K562 (cell line): Measurements from ENCODE around the gene IFNG-AS1. TPM values are rescaled to one million over a fixed set of nuclear protein-coding genes. Genes with fewer than 3 reads are reported as not detected.

Source experiments
- ATAC-seq: fragments of 200-7000 bp; cut with Tn5 transposase; 3 replicates; pipeline ENCODE4 v1.9.1; 2020; ENCODE audit warnings: moderate library complexity
- BruUV-seq: library from RNA; stranded (reverse); fragments of 400-500 nt; replicated peaks from 2 replicates; lab custom pipeline; 2021; lab: Mats Ljungman, UMichigan
- CTCF ChIA-PET: fragments of 300-600 bp; formaldehyde crosslinking; extraction: SDS; loops from one replicate; lab custom pipeline; 2021; ENCODE audit warnings: low intra/inter-chr PET ratio; lab: Yijun Ruan, JAX
- POLR2A ChIA-PET: fragments of 300-600, 350-650 bp; sonication (Branson Sonifier 250); formaldehyde crosslinking; extraction: SDS; loops from one replicate; lab custom pipeline; 2021; ENCODE audit warnings: antibody characterized with exemption, inconsistent platforms; lab: Yijun Ruan, JAX
- DNase-seq, 4 experiments: peaks; one replicate each; pipeline versions ENCODE4 v3.0.0 to v3.0.0-alpha.2; 2011 to 2018; ENCODE audit warnings: low spot score in 3 of 4, mixed read lengths in 3 of 4; ENCODE audit errors: extremely low read depth in 1 of 4
- FAIRE-seq: peaks from 2 replicates; lab custom pipeline; 2011; peaks lifted over from hg19 to GRCh38; lab: Jason Lieb, UNC
- H2AFZ ChIP-seq: 2 replicates; pipeline ENCODE4 v1.6.0; 2011; ENCODE audit warnings: low read depth, low read length, control low read depth, inconsistent platforms
- H3K27ac ChIP-seq: fragments of 200-600 bp; 3 replicates; pipeline ENCODE4 v1.8.0; 2011; ENCODE audit warnings: low read depth, mild to moderate bottlenecking, control low read depth, inconsistent platforms, low read length, moderate library complexity, mixed read lengths; ENCODE audit errors: extremely low read depth
- H3K27me3 ChIP-seq, 2 experiments: fragments of 300-600 bp in 1 of 2; 2 replicates in 1 of 2; 3 replicates in 1 of 2; pipeline versions ENCODE4 v1.6.0 to v1.8.0; 2011; ENCODE audit warnings: inconsistent platforms in 2 of 2, low read length in 2 of 2, mild to moderate bottlenecking in 1 of 2, mixed read lengths in 1 of 2, moderate library complexity in 1 of 2; ENCODE audit not compliant: control insufficient read depth in 2 of 2, insufficient read depth in 2 of 2
- H3K36me3 ChIP-seq: fragments of 300-600 bp; 3 replicates; pipeline ENCODE4 v1.8.0; 2011; ENCODE audit warnings: mild to moderate bottlenecking, low read length, inconsistent platforms; ENCODE audit not compliant: control insufficient read depth, insufficient read depth
- H3K4me1 ChIP-seq, 2 experiments: fragments of 200-600 bp in 1 of 2; replicated peaks in 1 of 2; 2 replicates in 1 of 2; 3 replicates in 1 of 2; pipeline versions ENCODE4 v1.5.1 to v1.8.0; 2011; ENCODE audit warnings: inconsistent platforms in 2 of 2, low read length in 2 of 2, mild to moderate bottlenecking in 1 of 2, mixed read lengths in 1 of 2, moderate library complexity in 1 of 2; ENCODE audit not compliant: control insufficient read depth in 2 of 2, insufficient read depth in 2 of 2
- H3K4me2 ChIP-seq: 2 replicates; pipeline ENCODE4 v1.6.1; 2011; ENCODE audit warnings: low read length, control low read depth, inconsistent platforms, mixed read lengths; ENCODE audit not compliant: insufficient read depth
- H3K4me3 ChIP-seq: fragments of 200-600 bp; sonication (generic), shearing (Covaris generic); 2 replicates; pipeline ENCODE4 v1.5.1; 2016; ENCODE audit warnings: control low read depth, inconsistent platforms
- H3K79me2 ChIP-seq: fragments of 200-600 bp; 3 replicates; pipeline ENCODE4 v1.8.0; 2011; ENCODE audit warnings: low read length, inconsistent platforms; ENCODE audit not compliant: control insufficient read depth, insufficient read depth
- H3K9ac ChIP-seq, 2 experiments: 2 replicates each; pipeline versions ENCODE4 v1.6.0 to v1.6.1; 2011; ENCODE audit warnings: low read depth in 2 of 2, low read length in 2 of 2, control low read depth in 1 of 2, inconsistent platforms in 1 of 2, mild to moderate bottlenecking in 1 of 2, mixed read lengths in 1 of 2; ENCODE audit not compliant: insufficient read depth in 1 of 2
- H3K9me1 ChIP-seq: one replicate; pipeline ENCODE4 v1.6.0; 2011; ENCODE audit warnings: inconsistent platforms, mild to moderate bottlenecking, low read length, moderate library complexity; ENCODE audit not compliant: control insufficient read depth, insufficient read depth
- H3K9me3 ChIP-seq: replicated peaks from 2 replicates; pipeline ENCODE4 v1.5.1; 2011; ENCODE audit warnings: low read depth, low read length, inconsistent platforms; ENCODE audit not compliant: control insufficient read depth, insufficient read depth
- H4K20me1 ChIP-seq: replicated peaks from 2 replicates; pipeline ENCODE4 v1.6.1; 2011; ENCODE audit warnings: low read length, inconsistent platforms, mixed read lengths; ENCODE audit not compliant: control insufficient read depth, insufficient read depth
- BCL6 ChIP-seq: fragments of 250-450 bp; sonication (Bioruptor Pico); IDR thresholded peaks from 2 replicates; pipeline ENCODE4 v1.4.0; 2020
- CHD2 ChIP-seq: IDR thresholded peaks from 2 replicates; pipeline ENCODE4 v1.6.1; 2011; ENCODE audit warnings: low read depth, low read length
- CREM ChIP-seq: IDR thresholded peaks from 2 replicates; pipeline ENCODE4 v1.6.1; 2014; ENCODE audit warnings: antibody characterized with exemption, low read depth
- KAT2B ChIP-seq: IDR thresholded peaks from one replicate; pipeline ENCODE4 v1.6.1; 2012; ENCODE audit warnings: low read depth, mild to moderate bottlenecking, control low read depth, inconsistent platforms, low read length, moderate library complexity
- MAFG ChIP-seq: fragments of 450-650 bp; conservative IDR thresholded peaks from 2 replicates; pipeline ENCODE4 v1.6.1; 2016; ENCODE audit warnings: missing genetic modification characterization, missing compliant biosample characterization
- MED1 ChIP-seq: sonication (generic); formaldehyde crosslinking; IDR thresholded peaks from 2 replicates; pipeline ENCODE4 v1.8.1; 2023; ENCODE audit warnings: missing genetic modification reagents, borderline replicate concordance
- MYC ChIP-seq, 2 experiments: fragments of 250-450 bp in 1 of 2; sonication (Bioruptor Pico) in 1 of 2; IDR thresholded peaks; 2 replicates each; pipeline versions ENCODE4 v1.5.1 to v1.6.1; 2012 to 2021; ENCODE audit warnings: low read depth in 2 of 2, borderline replicate concordance in 1 of 2, improper control_type of control experiment in 1 of 2, low read length in 1 of 2, mild to moderate bottlenecking in 1 of 2, moderate library complexity in 1 of 2
- PHF21A ChIP-seq: fragments of 450-650 bp; IDR thresholded peaks from 2 replicates; pipeline ENCODE4 v1.6.1; 2017; ENCODE audit warnings: low read depth, borderline replicate concordance
- SIX5 ChIP-seq, 2 experiments: IDR thresholded peaks; 2 replicates each; pipeline ENCODE4 v1.6.1; 2011; ENCODE audit warnings: low read length in 2 of 2, borderline replicate concordance in 1 of 2, low read depth in 1 of 2, mild to moderate bottlenecking in 1 of 2, moderate library complexity in 1 of 2; ENCODE audit not compliant: insufficient read depth in 1 of 2
- SRSF1 ChIP-seq: fragments of 200-400 bp; formaldehyde crosslinking; IDR thresholded peaks from 2 replicates; pipeline ENCODE4 v1.6.1; 2017; ENCODE audit warnings: mild to moderate bottlenecking, low read depth, low read length, moderate library complexity
- SRSF3 ChIP-seq: fragments of 200-400 bp; formaldehyde crosslinking; IDR thresholded peaks from 2 replicates; pipeline ENCODE4 v1.6.1; 2016; ENCODE audit warnings: mild to moderate bottlenecking, low read length, moderate library complexity; ENCODE audit not compliant: insufficient read depth
- THRB ChIP-seq: fragments of 450-650 bp; formaldehyde crosslinking; conservative IDR thresholded peaks from 2 replicates; pipeline ENCODE4 v1.4.0; 2022; ENCODE audit warnings: mild to moderate bottlenecking, missing genetic modification characterization
- ZC3H11A ChIP-seq: IDR thresholded peaks from 2 replicates; pipeline ENCODE4 v1.6.1; 2012; ENCODE audit warnings: low read depth, low read length, improper control_type of control experiment
- ZFPM2 ChIP-seq: fragments of 250-450 bp; sonication (Bioruptor Pico); IDR thresholded peaks from 2 replicates; pipeline ENCODE4 v1.5.1; 2022; ENCODE audit warnings: mild to moderate bottlenecking
- ZNF140 ChIP-seq: fragments of 250-450 bp; sonication (Bioruptor Pico); IDR thresholded peaks from 2 replicates; pipeline ENCODE4 v1.8.0; 2021; ENCODE audit warnings: moderate library complexity, mild to moderate bottlenecking, inconsistent platforms
- ZNF3 ChIP-seq: fragments of 250-450 bp; sonication (Bioruptor Pico); IDR thresholded peaks from 2 replicates; pipeline ENCODE4 v1.5.0; 2021; ENCODE audit warnings: mild to moderate bottlenecking, moderate library complexity
- in situ Hi-C: fragments of 300-500 bp; cut with MboI; formaldehyde crosslinking; loops from 4 replicates; pipeline ENCODE4 v1.15.0; 2018; ENCODE audit warnings: inconsistent platforms, mixed read lengths
- intact Hi-C: fragments of 100-400 bp; cut with micrococcal nuclease; formaldehyde crosslinking; loops from 2 replicates; pipeline ENCODE4 v1.14.2; 2022
- polyA plus RNA-seq, 8 experiments: library from polyadenylated mRNA; depleted of rRNA in 4 of 8; stranded (reverse) in 5 of 8; unstranded in 3 of 8; fragments of >200 nt; fragmentation: Nextera tagmentation in 2 of 8; fragmentation: Illumina TruSeq in 1 of 8; extraction: Ambion mirVana in 2 of 8; extraction: Trizol in 1 of 8; gene quantifications; 2 replicates each; pipeline versions ENCODE4 v1.2.1 to v1.2.3, GENCODE V29; 2011 to 2014; ENCODE audit warnings: inconsistent platforms in 1 of 8, missing spikeins in 1 of 8
- total RNA-seq, 7 experiments: library from RNA; depleted of rRNA in 6 of 7; stranded (reverse); fragments of >200 nt in 6 of 7; fragmentation: Illumina TruSeq in 2 of 7; extraction: Trizol in 2 of 7; gene quantifications; 2 replicates each; pipeline versions ENCODE4 v1.2.1 to v1.2.3, GENCODE V29; 2011 to 2021; ENCODE audit warnings: low replicate concordance in 1 of 7
- TF ChIP-seq, protein P1 (sequence below): fragments of 250-450 bp; sonication (Bioruptor Pico); IDR thresholded peaks from 2 replicates; pipeline ENCODE4 v1.5.0; 2021
- TF ChIP-seq, protein P2 (sequence below): sonication (generic); formaldehyde crosslinking; IDR thresholded peaks from 2 replicates; pipeline ENCODE4 v1.8.1; 2023; ENCODE audit warnings: mild to moderate bottlenecking, missing genetic modification reagents

IFNG-AS1 gene
- total and polyA plus RNA-seq, 9 of the 15 experiments (the other 6 are each of a cell fraction or from before 2014, with no cell fraction given), result not detected

- TF ChIP-seq MAFG (tag) (no peak), MED1 (CRISPR knock-in tag) (no peak)
Measured at GRCh38 chr12:67982164-67982563, 7.1 kb upstream of the IFNG-AS1 start (continued).

DNA sequence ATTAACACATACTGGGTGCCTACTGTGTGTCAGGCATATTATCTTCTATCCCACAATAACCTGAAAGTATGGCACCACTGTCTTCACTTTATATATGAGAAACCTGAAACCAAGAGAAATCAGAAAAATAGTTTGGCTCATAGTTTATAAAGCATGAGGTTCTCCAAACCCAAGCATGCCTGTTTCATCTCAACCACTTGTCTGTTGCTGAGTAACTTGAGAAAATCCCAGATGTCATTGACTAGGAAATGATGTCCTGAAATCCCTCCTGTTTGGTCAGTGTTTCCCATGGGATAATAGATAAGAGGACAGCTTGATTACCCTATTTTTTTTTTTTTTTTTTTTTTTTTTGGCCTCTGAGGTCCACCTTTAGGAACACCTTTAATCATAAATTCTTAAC, 2.6 kb upstream of the IFNG-AS1 start:
- Histone ChIP-seq H4K20me1 (no peaks in the 10 kb centered on the region), H3K9me1 (no peaks in the 10 kb centered on the region), H3K9ac (no peak overlapping the region), H2AFZ (no peak overlapping the region), H3K27ac (no peak overlapping the region), H3K9me3 (no peaks in the 10 kb centered on the region), H3K79me2 (no peaks in the 10 kb centered on the region), H3K4me2 (no peak overlapping the region), H3K27me3 (peaks cover 0 to 4% of the 10 kb centered on the region in 2 experiments; a peak in 2 of 5 replicates), H3K36me3 (no peaks in the 10 kb centered on the region), H3K4me3 (no peak overlapping the region), H3K4me1 (no peaks in the 10 kb centered on the region)
- FAIRE-seq (no peak), ATAC-seq (no peak), DNase-seq (no peak)
- intact Hi-C loops, result no loop called here
- BruUV-seq, result no TSS peak
- ChIA-PET CTCF (no interaction called here), POLR2A (no interaction called here)
- in situ Hi-C loops, result no loop called here
- TF ChIP-seq CREM (no peak), SRSF3 (no peak), PHF21A (no peak), ZNF140 (CRISPR knock-in tag) (no peak), ZC3H11A (no peak), CHD2 (no peak), KAT2B (no peak), SRSF1 (no peak), BCL6 (CRISPR knock-in tag) (no peak), MYC (IDR thresholded peaks at IDR 0.05; ENCODE audit: low read depth, low read length) (no peak), MYC (CRISPR knock-in tag; IDR thresholded peaks at IDR 0.05; ENCODE audit: borderline replicate concordance, low read depth) (no peak), ZFPM2 (CRISPR knock-in tag) (no peak), ZNF3 (CRISPR knock-in tag) (no peak), THRB (CRISPR knock-in tag) (no peak), SIX5 (IDR thresholded peaks at IDR 0.05; ENCODE audit: borderline replicate concordance in 1 of 2, insufficient read depth in 1 of 2, low read depth in 1 of 2, low read length in 2 of 2) (no peak)
- TF ChIP-seq, protein P1, sequence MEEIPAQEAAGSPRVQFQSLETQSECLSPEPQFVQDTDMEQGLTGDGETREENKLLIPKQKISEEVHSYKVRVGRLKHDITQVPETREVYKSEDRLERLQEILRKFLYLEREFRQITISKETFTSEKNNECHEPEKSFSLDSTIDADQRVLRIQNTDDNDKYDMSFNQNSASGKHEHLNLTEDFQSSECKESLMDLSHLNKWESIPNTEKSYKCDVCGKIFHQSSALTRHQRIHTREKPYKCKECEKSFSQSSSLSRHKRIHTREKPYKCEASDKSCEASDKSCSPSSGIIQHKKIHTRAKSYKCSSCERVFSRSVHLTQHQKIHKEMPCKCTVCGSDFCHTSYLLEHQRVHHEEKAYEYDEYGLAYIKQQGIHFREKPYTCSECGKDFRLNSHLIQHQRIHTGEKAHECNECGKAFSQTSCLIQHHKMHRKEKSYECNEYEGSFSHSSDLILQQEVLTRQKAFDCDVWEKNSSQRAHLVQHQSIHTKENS, result no peak
- TF ChIP-seq, protein P2, sequence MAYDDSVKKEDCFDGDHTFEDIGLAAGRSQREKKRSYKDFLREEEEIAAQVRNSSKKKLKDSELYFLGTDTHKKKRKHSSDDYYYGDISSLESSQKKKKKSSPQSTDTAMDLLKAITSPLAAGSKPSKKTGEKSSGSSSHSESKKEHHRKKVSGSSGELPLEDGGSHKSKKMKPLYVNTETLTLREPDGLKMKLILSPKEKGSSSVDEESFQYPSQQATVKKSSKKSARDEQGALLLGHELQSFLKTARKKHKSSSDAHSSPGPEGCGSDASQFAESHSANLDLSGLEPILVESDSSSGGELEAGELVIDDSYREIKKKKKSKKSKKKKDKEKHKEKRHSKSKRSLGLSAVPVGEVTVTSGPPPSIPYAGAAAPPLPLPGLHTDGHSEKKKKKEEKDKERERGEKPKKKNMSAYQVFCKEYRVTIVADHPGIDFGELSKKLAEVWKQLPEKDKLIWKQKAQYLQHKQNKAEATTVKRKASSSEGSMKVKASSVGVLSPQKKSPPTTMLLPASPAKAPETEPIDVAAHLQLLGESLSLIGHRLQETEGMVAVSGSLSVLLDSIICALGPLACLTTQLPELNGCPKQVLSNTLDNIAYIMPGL (CRISPR knock-in tag), result no peak
